AG04449 (cell line): Measurements from ENCODE around the gene ZFP1.
"Not testable (repeated sequence)": the region's sequence is repeated elsewhere in the genome, so short reads cannot be mapped to it uniquely, and the experiment has no call there.

Experiments
- CTCF ChIA-PET: fragments of 350-600 bp; formaldehyde crosslinking; extraction: SDS; loops from one replicate; lab custom pipeline; 2021; ENCODE audit warnings: antibody characterized with exemption; lab: Yijun Ruan, JAX
- POLR2A ChIA-PET: fragments of 400-600, 350-600 bp; formaldehyde crosslinking; extraction: SDS; loops from one replicate; lab custom pipeline; 2020; ENCODE audit warnings: antibody characterized with exemption, inconsistent platforms; lab: Yijun Ruan, JAX
- DNase-seq: peaks from one replicate; pipeline ENCODE4 v3.0.0-alpha.2; 2010; ENCODE audit warnings: low read depth, low spot score
- H3K4me3 ChIP-seq: 2 replicates; pipeline ENCODE4 v1.5.1; 2011; ENCODE audit warnings: low read depth, mild to moderate bottlenecking, control low read depth, low read length
- CTCF ChIP-seq: IDR thresholded peaks from one replicate; pipeline ENCODE4 v1.5.1; 2011; ENCODE audit warnings: mild to moderate bottlenecking, moderate library complexity, low read length, control low read depth, inconsistent platforms; ENCODE audit not compliant: insufficient read depth; ENCODE audit errors: missing control alignments

Gene ZFP1

GRCh38 chr16:75206749-75207451 is 58.6 kb downstream of the ZFP1 start, which contains the start of gene CTRB2:
CTRB2 (minus strand) TSS chr16:75207161; CDS start chr16:75207141, 20 bp downstream.
- POLR2A ChIA-PET: interaction anchor here (0.7 to 2.1 kb wide), 2 partner anchors 18 to 147 kb away, joined by 3 to 11 read pairs; no protein-coding TSS in a partner anchor
- no peak for TF ChIP-seq CTCF
- CTCF ChIA-PET: interaction anchor here (0.7 to 1.0 kb wide), 2 partner anchors 20 to 27 kb away, joined by 3 to 5 read pairs; no protein-coding TSS in a partner anchor
- no peak for DNase-seq
- H3K4me3 ChIP-seq: no peak within 1 kb of the TSS

- ChIA-PET CTCF (no interaction called here), POLR2A (interaction anchor here (2.1 kb wide), 1 partner anchor 17 kb away, joined by 11 read pairs; no protein-coding TSS in a partner anchor)
- no peak for DNase-seq
- H3K4me3 ChIP-seq: no peak overlapping the region
- TF ChIP-seq CTCF: no peak
Measured at GRCh38 chr16:75207831-75208230, 59.5 kb downstream of the ZFP1 start.

GRCh38 chr16:75208242-75208825 is 60.0 kb downstream of the ZFP1 start:
- CTCF ChIA-PET: interaction anchor here (1.2 kb wide), 1 partner anchor 194 kb away, joined by 3 read pairs; no protein-coding TSS in a partner anchor
- no peak for DNase-seq
- no peak overlapping the region for H3K4me3 ChIP-seq
- no peak for TF ChIP-seq CTCF
- POLR2A ChIA-PET: interaction anchor here (0.6 to 1.0 kb wide), 2 partner anchors 16 to 25 kb away, joined by 3 read pairs; no protein-coding TSS in a partner anchor

- DNase-seq: no peak
- H3K4me3 ChIP-seq: no peak overlapping the region
- TF ChIP-seq CTCF: no peak
- POLR2A ChIA-PET: interaction anchor here (0.6 to 1.0 kb wide), 2 partner anchors 15 to 25 kb away, joined by 3 read pairs; no protein-coding TSS in a partner anchor
- CTCF ChIA-PET: interaction anchor here (0.9 to 1.2 kb wide), 2 partner anchors 24 to 193 kb away, joined by 3 read pairs; no protein-coding TSS in a partner anchor
Measured at GRCh38 chr16:75208861-75209505, 60.7 kb downstream of the ZFP1 start.

- not testable (repeated sequence) for H3K4me3 ChIP-seq, DNase-seq
- CTCF ChIA-PET: interaction anchor here (0.9 kb wide), 1 partner anchor 23 kb away, joined by 3 read pairs; no protein-coding TSS in a partner anchor
- POLR2A ChIA-PET: interaction anchor here (1.0 kb wide), 1 partner anchor 24 kb away, joined by 3 read pairs; no protein-coding TSS in a partner anchor
Measured at GRCh38 chr16:75209514-75209913, 61.2 kb downstream of the ZFP1 start.

GRCh38 chr16:75209944-75210343 is 61.6 kb downstream of the ZFP1 start:
- ChIA-PET POLR2A (no interaction called here), CTCF (interaction anchor here (0.9 to 1.3 kb wide), 2 partner anchors 12 to 23 kb away, joined by 3 read pairs; no protein-coding TSS in a partner anchor)

GRCh38 chr16:75211286-75211685 is 63.0 kb downstream of the ZFP1 start:
- POLR2A ChIA-PET: interaction anchor here (0.6 kb wide), 1 partner anchor 257 kb away, joined by 4 read pairs; no protein-coding TSS in a partner anchor
- H3K4me3 ChIP-seq, DNase-seq: not testable (repeated sequence)
- CTCF ChIA-PET: interaction anchor here (1.3 to 1.9 kb wide), 2 partner anchors 11 to 22 kb away, joined by 3 to 4 read pairs; no protein-coding TSS in a partner anchor

More at GRCh38 chr16:75209944-75210343, 61.6 kb downstream of the ZFP1 start:
- DNase-seq: no peak
- H3K4me3 ChIP-seq: no peak overlapping the region
- no peak for TF ChIP-seq CTCF
